KMS-11 (cell line): Measurements from ENCODE around the gene ANGPTL5.

Experiments
- H2AFZ ChIP-seq: fragments of 200-600 bp; sonication (generic); 2 replicates; pipeline ENCODE4 v1.6.1; 2016; ENCODE audit warnings: antibody characterized with exemption, mixed run types, low read depth
- H3K27ac ChIP-seq: fragments of 200-600 bp; sonication (generic); 2 replicates; pipeline ENCODE4 v1.6.1; 2016; ENCODE audit warnings: mild to moderate bottlenecking, mixed run types
- H3K27me3 ChIP-seq: fragments of 200-600 bp; sonication (generic); 2 replicates; pipeline ENCODE4 v1.6.1; 2017; ENCODE audit warnings: mild to moderate bottlenecking, low read depth, mixed run types, moderate library complexity; ENCODE audit not compliant: insufficient read depth
- H3K36me3 ChIP-seq: fragments of 200-600 bp; sonication (generic); 2 replicates; pipeline ENCODE4 v1.6.1; 2017; ENCODE audit warnings: mild to moderate bottlenecking, mixed run types; ENCODE audit not compliant: insufficient read depth
- H3K4me1 ChIP-seq: fragments of 200-600 bp; sonication (generic); 2 replicates; pipeline ENCODE4 v1.6.1; 2016; ENCODE audit warnings: mild to moderate bottlenecking, low read depth, mixed run types; ENCODE audit not compliant: poor library complexity, severe bottlenecking
- H3K4me2 ChIP-seq: fragments of 200-600 bp; sonication (generic); 2 replicates; pipeline ENCODE4 v1.7.0; 2016; ENCODE audit warnings: mild to moderate bottlenecking, mixed run types
- H3K4me3 ChIP-seq: fragments of 200-600 bp; sonication (generic); IDR thresholded peaks from 2 replicates; pipeline ENCODE4 v1.6.1; 2017; ENCODE audit warnings: low read depth, low read length, mixed read lengths; ENCODE audit not compliant: insufficient read depth
- H3K79me2 ChIP-seq: fragments of 200-600 bp; sonication (generic); 2 replicates; pipeline ENCODE4 v1.6.1; 2016; ENCODE audit warnings: low read depth, mixed run types; ENCODE audit not compliant: insufficient read depth
- H3K9ac ChIP-seq: fragments of 200-600 bp; sonication (generic); 2 replicates; pipeline ENCODE4 v1.6.1; 2016; ENCODE audit warnings: mild to moderate bottlenecking, mixed run types
- H4K20me1 ChIP-seq: fragments of 200-600 bp; sonication (generic); 2 replicates; pipeline ENCODE4 v1.6.1; 2016; ENCODE audit warnings: mild to moderate bottlenecking, mixed run types; ENCODE audit not compliant: insufficient read depth
- CTCF ChIP-seq: fragments of 200-600 bp; sonication (generic); conservative IDR thresholded peaks from 2 replicates; pipeline ENCODE4 v1.6.1; 2017; ENCODE audit warnings: low read depth, mild to moderate bottlenecking, antibody characterized with exemption, low read length, moderate library complexity, mixed read lengths

The ANGPTL5 gene

GRCh38 chr11:101949680-101950220 is 33.4 kb upstream of the ANGPTL5 start:
- Histone ChIP-seq H3K4me2 (no peak overlapping the region), H3K27ac (no peak overlapping the region), H3K4me3 (no peak overlapping the region), H4K20me1 (no peaks in the 10 kb centered on the region), H3K4me1 (peaks cover 10% of the 10 kb centered on the region), H3K27me3 (no peaks in the 10 kb centered on the region), H3K9ac (no peak overlapping the region), H3K79me2 (no peaks in the 10 kb centered on the region), H3K36me3 (no peaks in the 10 kb centered on the region), H2AFZ (no peak overlapping the region)
- no peak for TF ChIP-seq CTCF

- no peak overlapping the region for H3K27ac ChIP-seq
These were observed 29.1 kb upstream of the ANGPTL5 start for GRCh38 chr11:101945448-101945847.

GRCh38 chr11:101944923-101945322 is 28.6 kb upstream of the ANGPTL5 start:
- H3K79me2 ChIP-seq, result no peaks in the 10 kb centered on the region
- no peaks in the 10 kb centered on the region for H3K36me3 ChIP-seq
- H3K9ac ChIP-seq, result no peak overlapping the region
- H2AFZ ChIP-seq, result no peak overlapping the region
- H3K27me3 ChIP-seq, result no peaks in the 10 kb centered on the region
- no peak overlapping the region for H3K4me2 ChIP-seq
- H4K20me1 ChIP-seq, result no peaks in the 10 kb centered on the region
- H3K4me3 ChIP-seq, result no peak overlapping the region
- no peak for TF ChIP-seq CTCF
- no peak overlapping the region for H3K27ac ChIP-seq
- no peaks in the 10 kb centered on the region for H3K4me1 ChIP-seq

More at GRCh38 chr11:101945448-101945847, 29.1 kb upstream of the ANGPTL5 start:
- Histone ChIP-seq H3K79me2 (no peaks in the 10 kb centered on the region), H3K4me3 (no peak overlapping the region), H2AFZ (no peak overlapping the region), H3K9ac (no peak overlapping the region), H4K20me1 (no peaks in the 10 kb centered on the region), H3K4me2 (no peak overlapping the region), H3K36me3 (no peaks in the 10 kb centered on the region), H3K27me3 (no peaks in the 10 kb centered on the region), H3K4me1 (no peaks in the 10 kb centered on the region)
- no peak for TF ChIP-seq CTCF

GRCh38 chr11:101940901-101941520 is 24.7 kb upstream of the ANGPTL5 start:
- H4K20me1 ChIP-seq, result no peaks in the 10 kb centered on the region
- no peak overlapping the region for H3K4me3 ChIP-seq
- no peaks in the 10 kb centered on the region for H3K79me2 ChIP-seq
- H3K4me2 ChIP-seq, result no peak overlapping the region
- H2AFZ ChIP-seq, result no peak overlapping the region
- no peak overlapping the region for H3K27ac ChIP-seq
- no peaks in the 10 kb centered on the region for H3K4me1 ChIP-seq
- no peaks in the 10 kb centered on the region for H3K27me3 ChIP-seq
- no peak for TF ChIP-seq CTCF
- no peak overlapping the region for H3K9ac ChIP-seq
- H3K36me3 ChIP-seq, result no peaks in the 10 kb centered on the region
